Mammary epithelial cell (primary cell): Measurements from ENCODE around the gene DIAPH2.

Source experiments
- EZH2 ChIP-seq: IDR thresholded peaks from 2 replicates; pipeline ENCODE4 v1.6.1; 2012; ENCODE audit warnings: low read length, inconsistent platforms, borderline replicate concordance
- TF ChIP-seq, protein P1 (sequence below), 2 donors: IDR thresholded peaks in 1 of 2; conservative IDR thresholded peaks in 1 of 2; 2 replicates each; pipeline ENCODE4 v1.5.1; 2011 to 2012; ENCODE audit warnings: inconsistent platforms in 2 of 2, low read length in 2 of 2, mild to moderate bottlenecking in 2 of 2, control low read depth in 1 of 2, low read depth in 1 of 2; ENCODE audit not compliant: insufficient read depth in 1 of 2; ENCODE audit errors: extremely low read depth in 1 of 2

DNA sequence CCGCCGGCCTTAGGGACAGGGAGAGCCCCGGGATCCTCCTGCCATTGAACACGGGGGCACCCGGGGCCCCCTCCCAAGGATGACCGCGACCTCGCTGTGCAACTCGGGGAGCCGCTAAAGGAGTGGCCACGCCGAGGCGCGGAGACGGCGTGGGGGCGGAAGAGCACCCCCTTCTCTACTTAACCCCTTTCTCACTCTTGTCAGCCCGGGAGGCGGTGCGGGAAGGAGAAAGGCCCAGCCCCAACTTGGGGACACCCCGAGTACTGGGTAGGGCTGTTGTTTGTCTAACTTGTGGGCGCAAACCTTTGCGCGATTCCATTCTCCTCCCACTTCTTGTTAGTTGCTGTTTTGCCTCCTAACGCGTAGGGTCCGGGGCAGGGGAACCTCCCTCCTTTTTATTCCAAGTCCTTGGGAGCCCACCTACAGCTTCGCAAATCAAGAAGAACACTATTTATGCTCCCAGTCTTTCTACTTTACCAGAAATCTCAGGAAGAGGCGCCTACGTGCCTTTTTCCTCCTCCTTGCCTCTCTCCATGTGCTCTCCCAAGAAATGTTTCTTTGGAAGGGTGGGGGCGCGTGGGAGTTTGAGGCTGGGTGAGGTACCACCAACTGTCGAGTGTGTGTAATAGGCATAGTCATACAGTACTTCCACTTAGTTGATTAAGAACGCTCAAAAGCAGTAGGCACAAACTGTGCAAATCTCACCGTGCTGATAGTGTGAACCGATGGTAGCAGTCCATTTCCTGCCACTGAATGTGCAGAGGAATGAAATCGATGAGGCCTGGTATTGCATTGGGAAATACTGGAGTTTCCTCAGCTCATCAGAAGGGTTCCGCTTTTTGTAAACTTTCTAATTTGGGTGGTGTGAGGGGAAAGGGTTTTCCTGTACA, 813 bp downstream of the DIAPH2 start:
- TF ChIP-seq, protein P1, sequence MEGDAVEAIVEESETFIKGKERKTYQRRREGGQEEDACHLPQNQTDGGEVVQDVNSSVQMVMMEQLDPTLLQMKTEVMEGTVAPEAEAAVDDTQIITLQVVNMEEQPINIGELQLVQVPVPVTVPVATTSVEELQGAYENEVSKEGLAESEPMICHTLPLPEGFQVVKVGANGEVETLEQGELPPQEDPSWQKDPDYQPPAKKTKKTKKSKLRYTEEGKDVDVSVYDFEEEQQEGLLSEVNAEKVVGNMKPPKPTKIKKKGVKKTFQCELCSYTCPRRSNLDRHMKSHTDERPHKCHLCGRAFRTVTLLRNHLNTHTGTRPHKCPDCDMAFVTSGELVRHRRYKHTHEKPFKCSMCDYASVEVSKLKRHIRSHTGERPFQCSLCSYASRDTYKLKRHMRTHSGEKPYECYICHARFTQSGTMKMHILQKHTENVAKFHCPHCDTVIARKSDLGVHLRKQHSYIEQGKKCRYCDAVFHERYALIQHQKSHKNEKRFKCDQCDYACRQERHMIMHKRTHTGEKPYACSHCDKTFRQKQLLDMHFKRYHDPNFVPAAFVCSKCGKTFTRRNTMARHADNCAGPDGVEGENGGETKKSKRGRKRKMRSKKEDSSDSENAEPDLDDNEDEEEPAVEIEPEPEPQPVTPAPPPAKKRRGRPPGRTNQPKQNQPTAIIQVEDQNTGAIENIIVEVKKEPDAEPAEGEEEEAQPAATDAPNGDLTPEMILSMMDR (conservative IDR thresholded peaks at IDR 0.05 in 1 of 2, IDR thresholded peaks at IDR 0.05 in 1 of 2; ENCODE audit: extremely low read depth in 1 of 2, insufficient read depth in 1 of 2, low read depth in 1 of 2, low read length in 2 of 2), result no peak
- TF ChIP-seq EZH2, result no peak
